ENCODE results near the gene TRAF1.

TRAF1 gene

GRCh38 chr9:120940573-120940972, 14.0 kb upstream of the TRAF1 start:
- no peak for DNase-seq (ENCODE audit: low read depth)

GRCh38 chr9:120938851-120939250, 12.3 kb upstream of the TRAF1 start:
- DNase-seq (ENCODE audit: low read depth), result no peak

GRCh38 chr9:120937596-120937995, 11.0 kb upstream of the TRAF1 start:
- no peak for DNase-seq (ENCODE audit: low read depth)

DNA sequence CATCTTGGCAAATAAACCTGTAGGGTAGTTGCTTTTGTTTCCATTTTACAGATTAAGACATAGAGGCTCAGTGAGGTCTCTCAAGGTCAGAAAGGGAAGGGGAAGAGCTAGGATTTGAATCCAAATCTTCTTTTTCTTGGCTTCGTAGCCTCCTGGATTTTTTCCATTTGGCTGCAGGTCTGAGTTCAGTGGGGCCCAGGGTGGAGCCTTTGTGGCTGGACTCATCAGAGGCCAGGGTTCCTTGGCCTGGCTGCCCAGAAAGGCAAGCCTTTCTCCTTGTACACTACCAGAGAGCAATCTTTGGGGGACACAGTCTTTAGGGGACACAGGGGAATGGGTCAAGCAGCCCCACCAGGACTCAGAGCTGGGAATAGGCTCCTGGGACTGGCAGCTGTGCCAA, 10.5 kb upstream of the TRAF1 start:
- DNase-seq (ENCODE audit: low read depth), result no peak

DNA sequence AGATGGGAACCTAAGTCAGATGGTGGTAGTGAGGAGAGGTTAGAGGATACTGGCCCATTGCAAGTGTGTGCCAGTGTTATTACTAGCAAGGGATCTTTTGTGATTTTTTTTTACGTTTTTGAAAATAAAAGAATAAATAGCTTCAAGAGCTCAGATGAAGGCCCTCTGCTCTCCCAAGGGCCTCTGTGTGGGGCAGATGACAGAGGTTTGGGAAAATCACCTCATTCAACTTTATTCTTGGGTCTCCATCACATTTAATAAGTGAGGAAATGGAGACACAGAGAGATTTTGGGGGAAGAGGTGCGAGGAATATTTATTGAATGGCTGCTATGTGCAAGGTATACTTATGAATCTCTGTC, 10.1 kb upstream of the TRAF1 start:
- DNase-seq (ENCODE audit: low read depth), result no peak

- DNase-seq (ENCODE audit: low read depth), result peak; percentile 97
Observed at GRCh38 chr9:120936011-120936763, 9.6 kb upstream of the TRAF1 start.

GRCh38 chr9:120935383-120935857, 8.8 kb upstream of the TRAF1 start:
- peak; percentile 84 for DNase-seq (ENCODE audit: low read depth)

GRCh38 chr9:120934281-120934680, 7.7 kb upstream of the TRAF1 start:
- DNase-seq (ENCODE audit: low read depth), result no peak

- DNase-seq (ENCODE audit: low read depth), result no peak
Observed at GRCh38 chr9:120933310-120934055, 6.9 kb upstream of the TRAF1 start.

DNA sequence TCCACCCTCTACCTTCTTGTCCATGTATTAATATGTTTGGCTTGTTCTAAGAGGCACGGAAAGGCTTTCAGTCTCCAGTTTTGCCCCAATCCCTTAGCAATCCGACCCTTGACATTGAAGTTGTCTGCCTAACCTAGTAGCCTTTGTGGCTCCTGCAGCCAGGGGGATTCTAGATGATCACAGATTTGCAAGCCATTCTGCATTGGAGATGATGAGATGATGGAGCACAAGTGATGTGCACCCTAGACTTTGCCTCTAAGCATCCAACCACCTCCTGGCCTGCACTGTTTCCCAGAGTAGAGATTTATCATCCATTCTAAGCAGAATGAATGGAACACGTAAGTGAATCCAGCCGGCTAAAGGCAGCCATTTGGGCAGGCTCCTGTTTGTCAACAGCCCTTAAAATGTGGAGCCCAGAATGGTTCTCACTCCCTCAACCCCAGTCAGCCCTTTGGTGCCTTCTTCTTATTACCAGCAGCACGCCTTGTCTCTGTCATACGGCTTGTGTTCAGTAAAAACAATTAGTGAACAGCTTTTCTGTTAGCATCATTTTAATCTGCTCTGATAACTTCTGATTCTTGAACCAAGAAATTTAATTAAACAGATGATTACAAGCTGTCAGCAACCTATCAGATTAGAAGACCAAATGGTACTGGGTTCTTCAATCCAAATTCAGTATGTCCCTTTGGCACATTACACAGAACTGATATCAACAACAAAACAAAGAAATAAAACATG, 5.7 kb upstream of the TRAF1 start:
- DNase-seq (ENCODE audit: low read depth), result no peak

DNA sequence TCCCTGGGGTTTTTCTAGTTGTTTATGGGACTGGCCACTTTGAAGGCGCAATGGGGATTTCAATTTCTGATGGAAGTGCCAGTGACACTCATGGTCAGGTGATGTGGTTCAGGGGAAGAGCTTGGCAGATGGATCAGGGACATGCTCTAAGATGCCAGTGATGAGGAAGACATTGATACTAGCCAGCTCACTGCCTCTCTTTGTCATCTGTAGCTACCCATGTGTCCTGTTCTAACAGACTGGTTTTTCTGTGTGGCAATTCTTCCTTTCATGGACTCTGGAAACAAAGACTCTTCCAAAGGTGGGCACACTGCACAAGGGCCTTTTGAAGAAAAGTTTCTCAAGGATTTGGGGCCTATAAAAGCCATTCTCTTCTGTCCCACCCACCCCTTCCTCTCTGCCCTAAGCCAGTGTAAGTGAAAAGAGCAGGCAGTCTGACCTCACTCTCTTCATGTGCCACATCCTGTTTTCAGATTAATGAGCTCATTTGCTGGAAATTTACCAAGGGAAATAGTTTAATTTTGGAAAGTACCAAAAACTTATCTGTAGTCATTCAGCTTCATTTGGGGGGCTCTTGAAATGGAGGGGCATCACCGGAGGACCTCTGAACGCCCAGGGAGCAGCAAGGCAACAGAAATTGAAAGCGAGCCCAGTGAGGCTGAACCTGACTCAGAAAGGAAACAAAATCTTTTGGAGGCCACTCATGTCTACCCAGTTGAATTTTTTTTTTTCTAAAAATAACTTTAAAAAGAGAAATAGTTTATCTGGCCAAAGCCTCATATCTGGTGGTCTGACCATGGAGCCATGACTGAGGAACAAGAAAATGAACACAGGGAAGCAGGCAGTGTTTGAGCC, 4.9 kb upstream of the TRAF1 start:
- DNase-seq (ENCODE audit: low read depth), result peak; percentile 72

- DNase-seq (ENCODE audit: low read depth), result no peak
Observed at GRCh38 chr9:120929229-120929791, 2.7 kb upstream of the TRAF1 start.

- DNase-seq (ENCODE audit: low read depth), result peak; percentile 62
Observed at GRCh38 chr9:120928483-120929228, 2.1 kb upstream of the TRAF1 start.

GRCh38 chr9:120928015-120928482, 1.5 kb upstream of the TRAF1 start:
- no peak for DNase-seq (ENCODE audit: low read depth)

- no peak for DNase-seq (ENCODE audit: low read depth)
Observed at GRCh38 chr9:120927269-120928014, 846 bp upstream of the TRAF1 start.

DNA sequence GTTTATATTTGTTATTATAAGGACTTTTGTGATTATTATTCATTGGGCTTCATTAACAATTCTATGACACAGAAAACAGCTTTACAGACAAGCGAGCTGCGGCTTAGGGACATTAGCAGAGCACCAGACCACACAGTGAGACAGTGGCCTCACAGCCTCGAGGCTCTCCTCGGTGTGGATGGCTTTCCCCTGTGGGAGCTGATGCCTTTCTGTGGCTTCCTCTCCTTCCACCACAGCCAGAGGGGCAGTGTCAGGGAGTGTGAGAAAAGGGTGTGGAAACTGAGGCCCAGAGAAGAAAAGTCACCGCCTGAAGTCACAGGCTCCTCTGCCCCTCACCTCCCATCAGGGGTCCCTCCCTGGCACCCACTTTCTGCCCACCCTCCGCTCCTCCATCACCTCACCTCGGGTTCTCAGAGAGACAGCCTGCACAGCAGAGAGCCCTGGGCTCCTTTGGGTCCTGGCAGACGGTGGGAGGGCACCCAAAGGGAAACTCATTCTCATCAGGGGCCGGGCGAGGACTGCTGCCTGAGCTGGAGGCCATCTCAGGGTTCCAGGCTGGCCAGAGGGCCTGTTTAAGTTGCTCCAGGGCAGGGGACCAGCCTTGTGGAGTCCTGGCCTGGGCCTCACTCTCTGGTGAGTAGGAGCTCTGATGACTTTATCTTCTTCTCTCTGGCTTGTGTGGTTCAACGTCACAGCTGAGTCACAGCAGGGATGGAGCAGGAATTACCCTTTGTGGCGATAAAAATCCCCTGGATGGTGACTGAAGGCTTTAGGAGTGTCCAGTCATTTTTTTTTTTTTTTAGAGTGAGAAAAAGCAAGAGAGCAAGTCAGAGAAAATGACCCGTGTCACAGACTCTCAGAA, 830 bp downstream of the TRAF1 start:
- DNase-seq (ENCODE audit: low read depth), result peak; percentile 95

DNA sequence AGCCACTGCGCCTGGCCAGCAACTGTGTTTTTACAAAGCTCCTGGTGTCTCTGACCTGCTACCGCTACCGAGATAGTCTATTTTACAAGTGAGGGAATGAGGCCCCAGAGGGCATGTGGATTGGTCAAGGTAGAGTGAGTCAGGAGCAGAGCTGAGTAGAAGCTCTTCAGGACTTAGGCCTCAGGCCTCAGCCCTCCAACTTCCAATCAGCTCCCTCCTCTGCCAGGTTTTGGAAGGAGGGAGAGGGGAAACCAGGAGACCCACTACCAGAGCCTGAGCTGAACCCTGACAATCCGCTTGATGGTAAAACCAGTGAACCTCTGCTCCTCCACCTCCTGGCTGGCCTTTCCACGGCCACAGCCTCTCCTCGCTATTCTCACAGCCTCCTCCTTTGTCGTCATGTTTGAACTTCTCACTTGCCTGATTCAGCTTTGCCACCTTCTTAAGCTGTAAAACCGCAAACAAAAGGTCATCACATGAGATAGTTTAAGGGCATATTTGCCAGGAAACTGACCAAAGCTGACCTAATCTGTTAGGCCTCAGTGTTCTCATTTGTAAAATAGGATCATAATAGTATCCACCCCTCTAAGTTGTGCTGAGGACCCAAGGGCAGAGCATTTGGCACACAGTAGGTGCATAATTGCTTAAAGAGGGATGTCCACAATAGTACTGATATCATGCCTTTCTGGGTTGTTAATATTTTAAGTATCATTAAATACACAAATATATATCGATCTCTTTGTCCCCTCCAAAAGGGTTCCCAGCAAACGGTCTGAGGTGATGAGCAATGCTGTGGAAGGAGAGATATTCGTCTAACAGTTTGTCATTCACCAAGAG, 1.7 kb downstream of the TRAF1 start:
- peak; percentile 39 for DNase-seq (ENCODE audit: low read depth)

All from ELR (cell line).